Measurements from ENCODE around the gene FDXR.

- TF ChIP-seq CTCF (IDR thresholded peaks at IDR 0.05; ENCODE audit: low read length) = no peak
- TF ChIP-seq EZH2phosphoT487 (IDR thresholded peaks at IDR 0.05; ENCODE audit: low read length) = no peak
- no peak for TF ChIP-seq EZH2 (optimal IDR thresholded peaks at IDR 0.05; ENCODE audit: low read depth, low read length)
Measured at GRCh38 chr17:74831444-74832146, 41.2 kb downstream of the FDXR start.

Measured in MM.1S (cell line).